ENCODE results near the gene TMEM270.
"Not testable (repeated sequence)": the region's sequence is repeated elsewhere in the genome, so short reads cannot be mapped to it uniquely, and the experiment has no call there.

The TMEM270 gene, protein sequence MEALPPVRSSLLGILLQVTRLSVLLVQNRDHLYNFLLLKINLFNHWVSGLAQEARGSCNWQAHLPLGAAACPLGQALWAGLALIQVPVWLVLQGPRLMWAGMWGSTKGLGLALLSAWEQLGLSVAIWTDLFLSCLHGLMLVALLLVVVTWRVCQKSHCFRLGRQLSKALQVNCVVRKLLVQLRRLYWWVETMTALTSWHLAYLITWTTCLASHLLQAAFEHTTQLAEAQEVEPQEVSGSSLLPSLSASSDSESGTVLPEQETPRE

DNA sequence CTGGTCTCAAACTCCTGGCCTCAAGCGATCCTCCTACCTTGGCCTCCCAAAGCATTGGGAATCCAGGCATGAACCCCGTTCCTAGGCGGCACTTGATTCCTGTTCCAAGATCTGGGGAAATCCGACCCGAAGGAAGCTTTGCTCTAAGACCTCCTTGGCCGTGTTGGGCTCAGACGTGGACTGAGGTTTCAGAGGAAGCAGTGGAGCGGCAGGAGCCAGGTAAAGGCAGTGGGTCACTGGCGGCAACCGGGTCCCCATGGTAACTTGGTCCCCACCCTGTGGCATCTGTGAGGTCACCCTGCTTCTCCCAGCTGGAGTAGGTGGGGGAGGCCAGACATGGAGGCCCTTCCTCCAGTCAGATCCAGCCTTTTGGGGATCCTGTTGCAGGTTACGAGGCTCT, at the start of gene TMEM270:
Gene TMEM270 (plus strand): TSS at position 301 of the 400 bp plus-strand sequence. CDS start 36 bp downstream, at position 337.
- no peak for DNase-seq (ENCODE audit: extremely low read depth in 1 of 2, low read depth in 1 of 2)

DNA sequence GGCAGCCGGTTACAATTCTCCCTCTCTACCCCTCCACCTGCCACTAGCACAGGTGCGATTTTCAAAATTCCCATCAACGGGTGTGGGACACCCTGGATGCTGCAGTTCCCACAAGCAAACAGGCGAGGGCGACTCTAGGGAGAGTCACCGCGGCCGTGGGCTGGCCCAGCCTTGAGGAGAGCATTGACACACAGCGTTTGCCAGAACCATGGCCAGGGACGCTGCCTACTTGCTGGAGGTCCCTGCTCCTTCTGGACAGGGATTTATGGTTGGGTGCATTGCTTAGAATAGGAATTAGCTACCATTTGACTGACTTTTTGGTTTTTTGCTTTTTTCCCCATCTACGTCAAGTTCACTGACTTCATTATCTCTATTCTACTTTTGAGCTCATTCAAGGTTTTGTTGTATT, 49.2 kb upstream of the TMEM270 start:
- DNase-seq (ENCODE audit: extremely low read depth in 1 of 2, low read depth in 1 of 2): peak in 1 of 2 donors; percentile 45

DNA sequence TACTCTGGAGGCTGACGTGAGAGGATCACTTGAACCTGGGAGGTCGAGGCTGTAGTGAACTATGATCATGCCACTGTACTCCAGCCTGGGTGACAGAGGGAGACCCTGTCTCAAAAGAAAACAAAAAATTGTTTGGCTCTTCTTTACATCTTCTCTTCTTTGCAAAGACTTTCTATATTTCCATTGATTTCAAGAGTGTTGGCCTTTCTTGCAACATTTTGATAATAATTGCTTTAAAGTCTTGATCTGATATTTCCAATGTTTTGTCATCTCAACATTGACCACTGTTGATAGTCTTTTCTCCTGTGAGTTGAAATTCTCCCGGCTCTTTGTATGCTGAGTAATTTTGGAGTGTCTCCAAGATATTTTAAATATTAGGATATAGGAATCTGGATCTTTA, 48.0 kb upstream of the TMEM270 start:
- DNase-seq (ENCODE audit: extremely low read depth in 1 of 2, low read depth in 1 of 2): no peak

DNA sequence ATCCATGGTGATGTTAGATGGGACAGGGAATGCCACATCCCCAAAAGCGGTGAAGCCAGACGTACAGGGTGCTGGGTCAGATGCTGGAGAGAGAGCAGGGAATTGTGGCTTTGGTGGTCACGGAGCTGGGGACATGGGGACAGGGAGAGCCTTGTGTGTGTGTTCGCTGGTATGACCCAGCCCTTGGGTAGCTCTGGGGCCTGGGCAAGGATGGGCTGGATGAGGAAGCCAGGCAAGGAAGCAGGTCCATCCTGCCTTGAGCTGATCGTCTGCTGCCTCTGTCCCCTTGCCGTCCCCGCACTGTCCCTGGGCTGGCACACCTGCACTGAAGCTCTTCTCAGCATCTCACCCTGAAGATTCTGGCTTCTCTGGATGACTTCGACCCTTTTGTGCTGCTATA, 45.5 kb upstream of the TMEM270 start:
- no peak for DNase-seq (ENCODE audit: extremely low read depth in 1 of 2, low read depth in 1 of 2)

DNA sequence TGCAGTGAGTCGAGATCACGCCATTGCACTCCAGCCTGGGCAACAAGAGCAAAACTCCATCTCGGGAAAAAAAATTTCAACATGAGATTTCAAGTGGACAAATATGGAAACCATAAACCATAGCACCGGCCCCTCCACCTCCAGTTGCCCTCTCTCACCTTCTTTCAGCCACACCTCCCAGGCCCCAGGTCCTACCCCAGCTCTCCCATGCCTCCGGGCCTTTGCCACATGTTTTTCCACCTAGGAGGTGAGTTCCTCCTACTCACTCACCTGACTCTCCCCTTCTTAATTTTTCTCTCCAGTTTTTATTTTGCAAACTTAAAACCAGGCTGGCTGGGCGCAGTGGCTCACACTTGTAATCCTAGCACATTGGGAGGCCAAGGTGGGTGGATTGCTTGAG, 43.8 kb upstream of the TMEM270 start:
- no peak for DNase-seq (ENCODE audit: extremely low read depth in 1 of 2, low read depth in 1 of 2)

DNA sequence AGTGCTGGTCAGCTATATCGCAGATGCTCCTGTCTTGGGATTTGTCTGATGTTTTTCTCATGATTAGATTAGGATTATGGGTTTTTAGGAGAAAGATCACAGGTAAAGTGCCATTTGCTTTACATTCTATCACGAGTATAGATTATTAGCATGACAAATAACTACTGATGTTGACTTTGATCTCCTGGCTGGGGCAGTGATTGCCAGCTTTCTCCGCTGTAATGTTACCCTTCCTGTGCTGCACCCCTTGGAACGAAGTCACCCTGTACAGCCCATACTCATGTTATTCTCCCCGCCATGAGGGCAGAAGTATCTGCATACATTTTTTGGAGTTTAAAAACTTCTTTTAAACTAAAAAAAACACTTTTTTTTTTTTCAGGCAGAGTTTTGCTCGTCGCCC, 40.9 kb upstream of the TMEM270 start:
- DNase-seq (ENCODE audit: extremely low read depth in 1 of 2, low read depth in 1 of 2): no peak

DNA sequence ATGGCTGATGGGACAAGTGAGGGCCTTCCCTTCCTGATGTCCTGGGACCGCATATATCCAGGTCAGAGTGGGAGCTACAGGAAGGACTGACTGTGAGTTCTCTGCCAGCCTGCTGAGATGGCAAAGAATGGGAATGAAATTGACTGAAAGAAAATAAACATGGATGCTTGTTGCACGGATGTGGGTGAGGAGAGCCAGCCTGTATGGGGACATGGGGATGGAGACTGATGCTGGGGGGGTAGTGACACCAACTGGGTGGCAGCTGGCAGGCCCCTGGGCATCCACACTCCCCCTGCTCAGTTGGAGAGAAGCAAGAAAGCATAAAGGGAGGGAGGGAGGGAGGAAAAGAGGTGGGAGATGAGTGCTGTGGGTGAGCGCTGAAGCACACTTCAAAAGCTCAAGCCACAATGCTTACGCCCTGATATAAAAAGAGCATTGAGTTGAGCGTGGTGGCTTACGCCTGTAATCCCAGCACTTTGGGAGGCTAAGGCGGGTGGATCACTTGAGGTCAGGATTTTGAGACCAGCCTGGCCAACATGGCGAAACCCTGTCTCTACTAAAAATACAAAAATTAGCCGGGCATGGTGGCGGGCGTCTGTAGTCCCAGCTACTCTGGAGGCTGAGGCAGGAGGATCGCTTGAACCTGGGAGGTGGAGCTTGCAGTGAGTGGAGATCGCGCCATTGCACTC, 39.2 kb upstream of the TMEM270 start:
- not testable (repeated sequence) for DNase-seq (ENCODE audit: extremely low read depth in 1 of 2, low read depth in 1 of 2)

DNA sequence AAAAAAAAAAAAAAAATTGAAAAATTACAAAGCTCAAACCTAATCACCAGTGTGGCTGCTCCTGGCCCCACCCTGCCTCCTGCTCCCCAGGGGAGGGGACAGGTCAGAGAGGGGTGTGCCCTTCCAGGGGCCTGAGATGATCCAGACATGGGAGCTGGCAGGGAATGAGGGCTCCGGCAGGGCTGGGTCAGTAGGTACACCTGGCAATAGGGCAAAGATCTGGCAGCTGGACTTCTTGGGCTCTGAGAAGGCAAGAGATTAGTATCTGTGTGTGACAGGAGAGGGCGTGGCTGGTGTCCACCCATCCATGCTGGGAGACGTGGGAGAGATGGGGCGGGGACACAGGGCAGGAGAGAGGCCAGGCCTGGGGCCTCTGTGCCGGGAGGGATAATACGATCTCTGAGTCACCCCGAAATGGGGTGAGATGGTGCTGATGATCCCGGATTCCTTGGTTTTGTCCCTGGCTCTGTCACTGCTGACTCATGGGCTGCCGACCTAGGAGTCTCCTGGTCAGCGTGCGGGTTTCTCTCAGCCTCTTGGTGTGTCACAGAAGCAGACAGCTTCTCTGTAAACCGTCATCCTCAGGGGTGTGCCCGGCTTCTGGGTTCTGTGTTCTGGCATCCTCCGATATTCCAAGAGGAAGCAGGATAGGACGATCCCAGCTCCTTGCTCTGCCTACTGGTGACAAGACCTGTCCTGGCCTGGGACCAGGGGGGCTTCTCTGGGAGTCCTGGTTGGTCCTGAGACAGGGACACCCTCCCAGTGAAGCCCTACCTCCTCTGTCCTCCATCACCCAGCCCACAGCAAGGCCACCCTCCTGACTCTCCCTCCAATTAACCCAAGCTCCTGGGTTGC, 38.4 kb upstream of the TMEM270 start:
- no peak for DNase-seq (ENCODE audit: extremely low read depth in 1 of 2, low read depth in 1 of 2)

DNA sequence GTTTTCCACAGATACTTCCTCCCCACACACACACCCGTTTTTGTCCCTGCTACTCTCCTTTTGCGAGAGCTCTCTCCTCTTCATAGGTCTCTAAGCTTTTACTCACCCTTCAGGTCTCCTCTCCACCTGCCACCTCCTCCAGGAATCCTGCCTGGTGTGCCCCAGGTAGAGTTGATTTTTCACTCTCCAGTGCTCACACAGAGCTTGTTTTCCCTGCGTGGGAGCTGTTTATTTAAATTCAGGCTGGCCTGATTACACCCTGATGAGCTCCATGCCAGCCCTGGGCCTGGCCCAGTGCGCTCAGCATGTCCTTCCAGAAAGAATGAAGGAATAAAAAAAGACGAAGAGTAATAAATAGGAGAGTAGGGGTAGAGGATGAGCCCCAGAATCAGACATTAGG, 37.7 kb upstream of the TMEM270 start:
- DNase-seq (ENCODE audit: extremely low read depth in 1 of 2, low read depth in 1 of 2): no peak

DNA sequence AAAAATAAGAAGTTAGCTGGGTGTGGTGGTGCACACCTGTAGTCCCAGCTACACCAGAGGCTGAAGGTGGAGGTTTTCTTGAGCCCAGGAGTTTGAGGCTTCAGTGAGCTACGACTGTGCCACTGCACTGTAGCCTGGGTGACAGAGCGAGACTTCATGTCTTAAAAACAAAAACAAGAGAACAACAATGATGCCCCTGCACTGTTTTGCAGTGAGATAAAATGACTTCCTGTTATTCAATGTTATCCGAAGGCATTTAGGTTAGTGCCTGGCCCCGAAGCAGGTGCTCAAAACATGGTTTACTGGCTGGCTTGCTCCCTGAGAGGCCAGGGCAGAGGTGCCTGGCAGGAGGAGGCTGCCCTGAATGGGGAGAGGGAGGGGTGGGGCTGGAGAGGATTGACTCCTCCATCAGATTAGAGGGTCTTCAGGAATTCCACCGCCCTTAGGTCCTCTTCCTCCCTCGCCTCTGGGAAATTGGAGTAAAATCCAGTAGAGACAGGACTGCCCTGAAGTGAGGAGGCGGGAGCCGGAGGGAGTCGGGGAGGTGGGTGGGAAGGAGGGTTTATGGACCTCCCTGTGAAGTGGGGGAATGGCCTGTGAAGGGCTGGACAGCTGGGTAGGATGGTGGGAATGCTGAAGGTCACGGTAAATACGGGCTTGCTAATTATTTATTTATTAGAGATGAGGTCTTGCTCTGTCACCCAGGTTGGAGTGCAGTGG, 36.9 kb upstream of the TMEM270 start:
- no peak for DNase-seq (ENCODE audit: extremely low read depth in 1 of 2, low read depth in 1 of 2)

DNA sequence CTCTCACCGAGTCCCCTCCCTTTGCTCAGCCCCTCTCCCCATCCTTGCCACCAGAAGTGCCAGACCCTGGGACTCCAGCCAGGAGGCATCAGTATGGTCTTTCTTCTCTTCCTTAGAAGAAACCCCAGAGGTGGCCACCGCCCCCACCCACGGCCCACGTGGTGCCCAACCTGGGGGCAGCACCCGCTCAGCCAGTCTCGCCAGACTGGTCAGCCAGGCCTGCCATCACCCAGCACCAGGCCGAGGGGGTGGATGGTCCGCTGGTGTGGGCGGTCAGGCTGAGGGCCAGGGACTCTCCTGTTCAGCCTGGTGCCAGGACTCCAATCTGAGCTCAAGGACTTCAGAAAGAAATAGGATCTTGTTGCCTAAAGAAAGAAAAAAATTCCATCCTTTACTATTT, 36.0 kb upstream of the TMEM270 start:
- DNase-seq (ENCODE audit: extremely low read depth in 1 of 2, low read depth in 1 of 2): no peak

DNA sequence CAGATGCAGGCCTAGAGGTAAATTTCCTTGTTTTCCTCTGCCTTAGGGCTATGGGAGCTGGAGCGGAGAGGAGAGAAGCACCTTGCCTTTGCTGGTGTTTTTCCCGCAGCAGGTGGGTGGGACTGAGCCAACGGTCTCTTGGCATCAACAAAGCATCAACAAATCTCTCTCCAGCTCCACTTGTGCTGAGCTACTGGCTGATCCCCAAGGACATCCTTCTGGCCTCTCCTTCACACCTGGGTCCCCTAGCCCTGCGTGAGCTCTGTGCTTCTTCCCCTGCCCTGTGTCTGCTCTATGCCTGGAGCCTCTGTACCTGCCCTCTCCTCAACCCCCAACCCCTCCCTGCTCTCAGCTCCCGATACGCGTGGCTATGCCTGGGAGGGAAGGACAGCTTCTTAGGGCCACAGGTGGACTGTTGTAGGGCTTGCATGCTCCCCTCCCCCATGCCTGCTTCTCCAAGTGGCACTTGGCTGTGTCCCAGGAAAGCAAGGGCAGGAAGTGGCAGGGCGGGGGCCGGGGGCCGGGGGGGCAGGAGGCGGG, 33.3 kb upstream of the TMEM270 start:
- no peak for DNase-seq (ENCODE audit: extremely low read depth in 1 of 2, low read depth in 1 of 2)

DNA sequence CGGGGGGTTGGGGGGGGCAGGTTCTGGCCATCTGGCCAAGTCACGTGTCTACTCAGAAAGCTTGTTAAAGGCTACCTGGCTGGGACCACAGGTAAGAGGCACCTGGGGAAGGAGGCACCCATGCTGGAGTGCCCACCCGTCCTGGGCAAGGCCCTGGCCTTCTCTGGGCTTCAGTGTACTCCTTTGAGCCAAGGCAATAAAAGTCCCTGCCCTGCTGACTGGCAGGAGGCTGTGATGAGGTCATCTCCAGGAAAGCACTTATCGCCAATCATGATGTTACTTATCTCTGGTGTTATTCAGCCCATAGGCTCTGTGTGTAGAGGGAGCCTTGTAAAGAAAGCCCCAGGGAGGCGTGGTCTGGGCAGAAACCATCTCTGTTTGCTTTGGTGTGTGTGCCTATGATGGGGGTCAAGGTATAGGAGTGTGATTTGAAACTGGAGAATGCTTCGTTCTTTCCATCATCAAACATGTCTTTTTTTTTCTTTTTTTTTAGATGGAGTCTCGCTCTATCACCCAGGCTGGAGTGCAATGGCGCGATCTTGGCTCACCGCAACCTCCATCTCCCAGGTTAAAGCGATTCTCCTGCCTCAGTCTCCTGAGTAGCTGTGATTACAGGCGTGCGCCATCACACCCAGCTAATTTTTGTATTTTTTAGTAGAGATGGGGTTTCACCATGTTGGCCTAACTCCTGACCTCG, 32.7 kb upstream of the TMEM270 start:
- no peak for DNase-seq (ENCODE audit: extremely low read depth in 1 of 2, low read depth in 1 of 2)

DNA sequence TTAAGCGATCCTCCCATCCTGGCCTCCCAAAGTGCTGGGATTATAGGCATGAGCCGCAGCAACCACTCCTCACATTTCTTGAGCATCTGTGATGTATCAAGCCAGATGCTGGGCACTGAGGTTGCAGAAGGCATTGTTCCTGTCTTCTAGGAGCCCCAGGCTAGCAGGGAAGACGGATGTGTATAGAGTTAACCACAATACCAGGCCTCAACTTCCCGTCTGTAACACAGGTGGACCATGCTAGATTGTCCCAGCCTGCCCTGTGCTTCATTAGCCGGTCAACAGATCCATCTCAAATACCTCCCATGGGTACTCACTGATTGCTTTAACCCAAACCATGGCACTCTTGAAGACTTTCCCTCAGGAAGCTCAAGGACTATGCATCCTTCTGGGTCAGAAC, 32.0 kb upstream of the TMEM270 start:
- DNase-seq (ENCODE audit: extremely low read depth in 1 of 2, low read depth in 1 of 2): no peak

DNA sequence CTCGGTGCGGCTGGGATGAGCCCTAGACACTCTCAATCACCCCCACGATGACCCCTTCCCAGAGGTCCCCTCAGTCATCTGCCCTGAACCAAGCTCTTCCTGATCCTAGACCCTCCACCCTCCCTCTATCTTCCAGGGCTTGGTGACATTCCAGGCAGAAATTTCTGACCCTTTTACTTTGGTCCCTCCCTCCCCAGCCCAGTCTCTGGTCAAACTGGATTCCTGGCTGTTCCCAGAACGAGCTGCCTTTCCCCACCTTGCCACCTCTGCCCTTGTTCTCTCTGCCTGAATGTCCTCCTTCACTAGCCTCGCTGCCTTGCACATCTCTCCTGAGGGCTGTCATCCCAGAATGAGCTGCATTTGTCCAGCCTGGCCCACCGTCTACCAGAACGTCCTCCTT, 31.5 kb upstream of the TMEM270 start:
- DNase-seq (ENCODE audit: extremely low read depth in 1 of 2, low read depth in 1 of 2): no peak

DNA sequence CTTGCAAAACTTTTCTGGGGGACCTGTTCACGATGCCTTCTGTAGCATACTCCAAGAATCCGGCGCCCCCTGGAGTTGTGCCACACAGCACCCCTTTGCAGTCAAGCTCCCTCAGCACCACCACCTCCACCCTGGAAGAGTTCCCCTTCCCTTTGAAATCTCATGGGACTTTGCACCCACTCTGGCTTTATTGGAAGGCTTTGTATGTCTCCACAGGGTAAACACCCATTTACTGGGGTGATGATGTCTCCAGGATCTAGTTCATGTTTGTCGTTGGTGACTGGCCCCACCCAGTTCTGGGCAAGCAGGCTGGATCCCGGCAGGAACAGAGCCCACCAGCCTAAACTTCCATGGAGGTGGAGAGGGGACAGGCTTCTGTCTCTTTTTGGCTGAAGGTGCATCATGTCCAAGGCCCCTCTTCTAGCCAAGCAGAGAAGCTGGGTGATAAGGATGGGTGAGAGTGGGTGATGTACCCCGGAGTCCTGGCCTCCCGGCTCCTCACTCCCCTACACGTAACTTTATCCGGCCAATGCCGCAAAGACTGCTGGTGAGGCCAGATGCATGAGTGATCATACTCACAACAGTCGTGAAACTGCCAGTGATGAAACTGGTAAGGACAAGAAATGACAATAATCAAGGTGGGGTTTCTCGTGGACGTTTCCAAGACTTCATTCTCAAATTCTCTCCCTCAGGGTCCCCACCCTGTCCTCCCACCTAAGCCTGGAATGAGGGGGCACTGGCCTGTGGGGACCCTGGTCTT, 30.9 kb upstream of the TMEM270 start:
- DNase-seq (ENCODE audit: extremely low read depth in 1 of 2, low read depth in 1 of 2): no peak

DNA sequence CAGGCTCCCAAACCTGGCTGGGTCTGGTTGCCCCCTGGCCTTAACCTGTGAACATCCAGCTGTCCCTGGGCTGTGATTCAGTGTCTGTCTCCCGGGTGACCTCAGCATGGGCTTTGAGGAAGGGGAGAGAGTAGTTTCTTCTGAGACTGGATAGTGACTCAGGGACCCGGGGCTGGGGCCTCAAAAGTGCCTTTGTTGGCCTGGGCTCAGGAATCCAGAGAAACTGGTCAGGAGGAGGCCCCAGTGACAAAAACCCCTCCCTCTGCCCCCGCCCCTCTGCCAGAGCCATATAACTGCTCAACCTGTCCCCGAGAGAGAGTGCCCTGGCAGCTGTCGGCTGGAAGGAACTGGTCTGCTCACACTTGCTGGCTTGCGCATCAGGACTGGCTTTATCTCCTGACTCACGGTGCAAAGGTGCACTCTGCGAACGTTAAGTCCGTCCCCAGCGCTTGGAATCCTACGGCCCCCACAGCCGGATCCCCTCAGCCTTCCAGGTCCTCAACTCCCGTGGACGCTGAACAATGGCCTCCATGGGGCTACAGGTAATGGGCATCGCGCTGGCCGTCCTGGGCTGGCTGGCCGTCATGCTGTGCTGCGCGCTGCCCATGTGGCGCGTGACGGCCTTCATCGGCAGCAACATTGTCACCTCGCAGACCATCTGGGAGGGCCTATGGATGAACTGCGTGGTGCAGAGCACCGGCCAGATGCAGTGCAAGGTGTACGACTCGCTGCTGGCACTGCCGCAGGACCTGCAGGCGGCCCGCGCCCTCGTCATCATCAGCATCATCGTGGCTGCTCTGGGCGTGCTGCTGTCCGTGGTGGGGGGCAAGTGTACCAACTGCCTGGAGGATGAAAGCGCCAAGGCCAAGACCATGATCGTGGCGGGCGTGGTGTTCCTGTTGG, 30.0 kb upstream of the TMEM270 start, which contains the start of gene CLDN4:
Gene CLDN4 (plus strand): TSS at position 316 of the 903 bp plus-strand sequence. CDS start 206 bp downstream, at position 522.
- no peak for DNase-seq (ENCODE audit: extremely low read depth in 1 of 2, low read depth in 1 of 2)

DNA sequence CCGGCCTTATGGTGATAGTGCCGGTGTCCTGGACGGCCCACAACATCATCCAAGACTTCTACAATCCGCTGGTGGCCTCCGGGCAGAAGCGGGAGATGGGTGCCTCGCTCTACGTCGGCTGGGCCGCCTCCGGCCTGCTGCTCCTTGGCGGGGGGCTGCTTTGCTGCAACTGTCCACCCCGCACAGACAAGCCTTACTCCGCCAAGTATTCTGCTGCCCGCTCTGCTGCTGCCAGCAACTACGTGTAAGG, 29.4 kb upstream of the TMEM270 start:
- no peak for DNase-seq (ENCODE audit: extremely low read depth in 1 of 2, low read depth in 1 of 2)
